ENCODE results near the gene DCTN5.

The DCTN5 gene

GRCh38 chr16:23682181-23682580, 40.9 kb downstream of the DCTN5 start:
- DNase-seq (ENCODE audit: low read depth) = peak; percentile 52
- H3K36me3 ChIP-seq (ENCODE audit: control insufficient read depth, insufficient read depth, low read length, severe bottlenecking) = peaks cover 26% of the 10 kb centered on the region
- H3K9ac ChIP-seq (ENCODE audit: low read length) = no peak overlapping the region
- H3K4me3 ChIP-seq (ENCODE audit: low read length) = no peak overlapping the region
- H3K4me1 ChIP-seq (ENCODE audit: control insufficient read depth, insufficient read depth, low read length) = peaks cover 30% of the 10 kb centered on the region
- no peaks in the 10 kb centered on the region for H3K9me3 ChIP-seq (ENCODE audit: control insufficient read depth, low read length)
- H3K27me3 ChIP-seq (replicated peaks; ENCODE audit: control insufficient read depth, insufficient read depth, low read length) = no peaks in the 10 kb centered on the region

- no peaks in the 10 kb centered on the region for H3K27me3 ChIP-seq (replicated peaks; ENCODE audit: control insufficient read depth, insufficient read depth, low read length)
- H3K9ac ChIP-seq (ENCODE audit: low read length) = no peak overlapping the region
- no peaks in the 10 kb centered on the region for H3K9me3 ChIP-seq (ENCODE audit: control insufficient read depth, low read length)
- DNase-seq (ENCODE audit: low read depth) = no peak
- H3K4me1 ChIP-seq (ENCODE audit: control insufficient read depth, insufficient read depth, low read length) = peaks cover 17% of the 10 kb centered on the region
- H3K36me3 ChIP-seq (ENCODE audit: control insufficient read depth, insufficient read depth, low read length, severe bottlenecking) = peaks cover 39% of the 10 kb centered on the region
- no peak overlapping the region for H3K4me3 ChIP-seq (ENCODE audit: low read length)
Observed at GRCh38 chr16:23683487-23683886, 42.2 kb downstream of the DCTN5 start.

- Histone ChIP-seq H3K9ac (ENCODE audit: low read length) (no peak overlapping the region), H3K9me3 (ENCODE audit: control insufficient read depth, low read length) (no peaks in the 10 kb centered on the region), H3K27me3 (replicated peaks; ENCODE audit: control insufficient read depth, insufficient read depth, low read length) (no peaks in the 10 kb centered on the region), H3K36me3 (ENCODE audit: control insufficient read depth, insufficient read depth, low read length, severe bottlenecking) (peaks cover 58% of the 10 kb centered on the region), H3K4me3 (ENCODE audit: low read length) (no peak overlapping the region), H3K4me1 (ENCODE audit: control insufficient read depth, insufficient read depth, low read length) (peaks cover 14% of the 10 kb centered on the region)
- DNase-seq (ENCODE audit: low read depth) = no peak
Observed at GRCh38 chr16:23687034-23687808, 46.0 kb downstream of the DCTN5 start.

- H3K36me3 ChIP-seq (ENCODE audit: control insufficient read depth, insufficient read depth, low read length, severe bottlenecking) = peaks cover 50% of the 10 kb centered on the region
- no peak for DNase-seq (ENCODE audit: low read depth)
- no peaks in the 10 kb centered on the region for H3K27me3 ChIP-seq (replicated peaks; ENCODE audit: control insufficient read depth, insufficient read depth, low read length)
- H3K4me1 ChIP-seq (ENCODE audit: control insufficient read depth, insufficient read depth, low read length) = peaks cover 28% of the 10 kb centered on the region
- no peak overlapping the region for H3K4me3 ChIP-seq (ENCODE audit: low read length)
- H3K9ac ChIP-seq (ENCODE audit: low read length) = no peak overlapping the region
- H3K9me3 ChIP-seq (ENCODE audit: control insufficient read depth, low read length) = no peaks in the 10 kb centered on the region
Observed at GRCh38 chr16:23689442-23690187, 48.3 kb downstream of the DCTN5 start.

DNA sequence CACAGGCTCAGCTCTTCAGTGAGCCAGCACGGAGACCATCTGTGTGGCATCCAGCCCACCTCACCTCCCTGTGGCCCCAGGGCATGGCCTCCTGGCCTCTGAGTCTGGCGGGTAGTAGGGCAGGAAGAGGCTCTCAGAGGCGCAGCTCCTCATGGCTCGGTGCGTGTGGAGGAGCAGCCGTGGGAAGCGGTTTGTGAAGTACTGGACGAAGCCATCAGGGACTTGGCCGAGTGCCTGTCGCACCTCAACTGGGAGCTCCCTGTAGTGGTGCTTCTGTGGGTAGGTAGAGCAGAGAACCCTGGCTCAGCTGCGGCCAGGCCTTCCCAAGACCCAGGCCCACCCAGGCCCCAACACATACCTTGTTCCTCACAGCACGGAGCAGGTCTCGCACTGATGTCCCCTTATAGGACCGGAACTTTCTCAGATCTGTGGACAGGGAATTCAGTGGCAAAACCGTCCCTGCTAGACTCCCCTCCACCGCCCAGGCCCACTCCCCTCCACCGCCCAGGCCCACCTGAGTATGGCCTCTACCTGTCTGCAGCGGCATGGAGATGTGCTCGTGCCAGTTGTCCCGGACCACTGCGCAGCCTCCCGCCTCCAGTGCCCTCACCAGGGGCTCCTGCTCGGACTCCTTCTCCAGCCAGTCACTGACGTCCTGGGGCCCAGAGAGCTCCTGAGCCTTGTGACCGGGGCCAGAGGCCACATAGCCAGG, 49.7 kb downstream of the DCTN5 start:
- Histone ChIP-seq H3K4me1 (ENCODE audit: control insufficient read depth, insufficient read depth, low read length) (peaks cover 31% of the 10 kb centered on the region), H3K27me3 (replicated peaks; ENCODE audit: control insufficient read depth, insufficient read depth, low read length) (no peaks in the 10 kb centered on the region), H3K4me3 (ENCODE audit: low read length) (no peak overlapping the region), H3K36me3 (ENCODE audit: control insufficient read depth, insufficient read depth, low read length, severe bottlenecking) (peaks cover 47% of the 10 kb centered on the region), H3K9me3 (ENCODE audit: control insufficient read depth, low read length) (no peaks in the 10 kb centered on the region), H3K9ac (ENCODE audit: low read length) (no peak overlapping the region)
- DNase-seq (ENCODE audit: low read depth) = no peak

DNA sequence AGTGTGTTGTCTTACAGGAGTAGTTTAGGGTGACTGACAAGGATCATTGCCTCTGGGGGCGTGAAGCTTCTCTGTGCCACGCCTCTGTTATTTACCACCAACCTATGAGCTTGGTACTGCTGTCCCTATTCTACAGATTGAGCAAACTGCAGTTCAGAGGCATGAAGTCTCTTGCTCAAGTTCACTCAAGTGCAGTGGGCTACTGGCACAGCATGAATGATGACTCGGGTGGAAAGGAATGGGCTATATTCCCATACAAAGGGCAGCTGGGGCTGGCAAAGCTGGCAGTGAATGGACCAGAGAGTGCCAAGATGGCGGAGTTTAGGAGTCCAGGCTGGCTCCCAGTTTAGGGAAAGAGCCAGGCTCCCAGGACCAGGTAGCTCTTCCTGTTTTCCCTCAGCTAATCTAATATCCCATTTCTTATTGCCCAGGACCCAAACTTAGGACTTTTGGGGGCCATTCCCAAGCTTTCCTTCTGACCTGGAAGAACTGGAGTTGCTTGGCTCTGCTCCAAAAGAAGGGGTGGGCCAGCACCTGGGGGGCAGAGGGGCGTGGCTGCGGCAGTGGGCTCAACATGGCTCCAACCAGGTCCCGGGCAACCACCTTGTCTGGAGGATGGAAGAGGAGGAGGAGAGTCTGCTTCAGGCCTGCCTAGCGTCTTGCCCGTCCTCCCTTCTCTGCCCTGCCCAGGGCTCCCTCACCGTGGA, 50.4 kb downstream of the DCTN5 start:
- no peaks in the 10 kb centered on the region for H3K27me3 ChIP-seq (replicated peaks; ENCODE audit: control insufficient read depth, insufficient read depth, low read length)
- H3K4me1 ChIP-seq (ENCODE audit: control insufficient read depth, insufficient read depth, low read length) = peaks cover 31% of the 10 kb centered on the region
- H3K9me3 ChIP-seq (ENCODE audit: control insufficient read depth, low read length) = no peaks in the 10 kb centered on the region
- H3K4me3 ChIP-seq (ENCODE audit: low read length) = no peak overlapping the region
- H3K36me3 ChIP-seq (ENCODE audit: control insufficient read depth, insufficient read depth, low read length, severe bottlenecking) = peaks cover 44% of the 10 kb centered on the region
- DNase-seq (ENCODE audit: low read depth) = peak; percentile 35
- no peak overlapping the region for H3K9ac ChIP-seq (ENCODE audit: low read length)

DNA sequence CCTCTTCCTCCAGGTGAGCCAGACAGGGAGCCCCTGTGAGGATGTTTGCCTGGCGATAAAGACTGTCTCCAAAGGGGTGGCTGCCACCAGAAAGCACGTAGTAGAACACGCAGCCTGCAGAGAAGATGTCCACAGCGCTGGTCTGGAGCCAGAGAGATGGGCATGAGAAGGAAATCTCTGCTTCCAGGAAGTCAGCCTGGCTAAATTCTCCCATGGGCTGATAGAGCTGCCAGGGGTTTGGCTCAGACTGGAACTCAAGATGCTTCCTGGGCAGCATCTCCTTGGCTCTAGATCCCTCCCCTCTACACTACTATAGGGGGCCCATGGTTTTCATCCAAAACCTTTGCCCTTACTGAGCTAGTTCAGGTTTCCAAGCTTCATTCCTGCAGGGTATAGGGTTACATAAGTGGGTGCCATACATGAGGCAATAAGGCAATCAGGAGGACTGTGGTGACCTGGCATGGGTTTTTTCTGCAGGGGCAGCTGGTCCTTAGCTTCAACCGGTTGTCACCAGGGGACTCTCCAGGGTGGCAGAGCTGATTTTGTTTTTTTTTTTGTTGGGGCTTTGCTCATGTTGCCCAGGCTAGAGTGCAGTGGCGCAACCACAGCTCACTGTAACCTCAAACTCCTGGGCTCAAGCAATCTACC, 51.0 kb downstream of the DCTN5 start:
- no peak overlapping the region for H3K4me3 ChIP-seq (ENCODE audit: low read length)
- no peak for DNase-seq (ENCODE audit: low read depth)
- peaks cover 31% of the 10 kb centered on the region for H3K4me1 ChIP-seq (ENCODE audit: control insufficient read depth, insufficient read depth, low read length)
- H3K9me3 ChIP-seq (ENCODE audit: control insufficient read depth, low read length) = no peaks in the 10 kb centered on the region
- no peaks in the 10 kb centered on the region for H3K27me3 ChIP-seq (replicated peaks; ENCODE audit: control insufficient read depth, insufficient read depth, low read length)
- no peak overlapping the region for H3K9ac ChIP-seq (ENCODE audit: low read length)
- peaks cover 37% of the 10 kb centered on the region for H3K36me3 ChIP-seq (ENCODE audit: control insufficient read depth, insufficient read depth, low read length, severe bottlenecking)

- H3K4me3 ChIP-seq (ENCODE audit: low read length) = peak overlapping the region; percentile 55
- DNase-seq (ENCODE audit: low read depth) = peak; percentile 14
- peaks cover 18% of the 10 kb centered on the region for H3K36me3 ChIP-seq (ENCODE audit: control insufficient read depth, insufficient read depth, low read length, severe bottlenecking)
- H3K9me3 ChIP-seq (ENCODE audit: control insufficient read depth, low read length) = no peaks in the 10 kb centered on the region
- no peaks in the 10 kb centered on the region for H3K27me3 ChIP-seq (replicated peaks; ENCODE audit: control insufficient read depth, insufficient read depth, low read length)
- peak overlapping the region; percentile 76 for H3K9ac ChIP-seq (ENCODE audit: low read length)
- peaks cover 31% of the 10 kb centered on the region for H3K4me1 ChIP-seq (ENCODE audit: control insufficient read depth, insufficient read depth, low read length)
Observed at GRCh38 chr16:23694265-23694643, 53.0 kb downstream of the DCTN5 start.

DNA sequence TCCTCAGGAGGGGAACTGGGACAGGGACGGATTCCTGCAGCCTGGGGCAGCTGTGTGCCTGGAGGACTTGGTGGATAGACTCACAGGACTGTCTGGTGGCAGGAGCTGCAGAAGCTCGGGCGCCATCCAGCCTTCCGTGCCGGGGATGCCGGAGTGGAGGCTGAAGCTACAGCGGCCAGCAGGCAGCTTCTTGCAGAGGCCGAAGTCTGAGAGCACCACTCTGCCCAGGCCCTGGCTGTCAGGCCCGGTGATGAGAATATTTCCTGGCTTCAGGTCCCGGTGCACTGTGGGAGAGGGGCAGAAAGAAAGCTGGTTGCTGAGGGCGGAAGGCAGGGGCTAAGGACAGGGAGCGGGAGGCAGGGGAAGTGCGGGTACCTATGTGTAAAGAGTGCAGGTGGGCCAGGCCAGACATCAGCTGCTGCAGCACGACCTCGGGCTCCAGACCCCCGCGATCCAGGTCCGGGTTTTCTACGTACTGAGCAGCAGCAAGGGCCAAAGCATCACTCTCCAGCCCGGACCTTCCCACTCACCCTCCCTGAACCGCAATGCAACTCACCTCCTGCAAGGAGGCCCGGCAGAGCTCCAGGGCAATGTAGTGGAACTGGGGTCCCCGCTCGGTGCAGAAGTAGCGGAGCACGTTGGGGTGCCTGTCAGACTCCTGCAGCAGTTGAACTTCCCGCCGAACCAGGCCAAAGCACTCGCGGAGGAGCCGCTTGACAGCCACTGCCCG, 53.5 kb downstream of the DCTN5 start:
- H3K4me1 ChIP-seq (ENCODE audit: control insufficient read depth, insufficient read depth, low read length) = peaks cover 31% of the 10 kb centered on the region
- H3K27me3 ChIP-seq (replicated peaks; ENCODE audit: control insufficient read depth, insufficient read depth, low read length) = no peaks in the 10 kb centered on the region
- DNase-seq (ENCODE audit: low read depth) = no peak
- no peaks in the 10 kb centered on the region for H3K9me3 ChIP-seq (ENCODE audit: control insufficient read depth, low read length)
- H3K4me3 ChIP-seq (ENCODE audit: low read length) = peak overlapping the region; percentile 55
- H3K36me3 ChIP-seq (ENCODE audit: control insufficient read depth, insufficient read depth, low read length, severe bottlenecking) = peaks cover 12% of the 10 kb centered on the region
- peak overlapping the region; percentile 76 for H3K9ac ChIP-seq (ENCODE audit: low read length)

- Histone ChIP-seq H3K9ac (ENCODE audit: low read length) (no peak overlapping the region), H3K4me3 (ENCODE audit: low read length) (no peak overlapping the region), H3K9me3 (ENCODE audit: control insufficient read depth, low read length) (no peaks in the 10 kb centered on the region)
Observed at GRCh38 chr16:23695756-23696155, 54.5 kb downstream of the DCTN5 start.

More at GRCh38 chr16:23695756-23696155, 54.5 kb downstream of the DCTN5 start:
- H3K4me1 ChIP-seq (ENCODE audit: control insufficient read depth, insufficient read depth, low read length) = peaks cover 31% of the 10 kb centered on the region
- H3K36me3 ChIP-seq (ENCODE audit: control insufficient read depth, insufficient read depth, low read length, severe bottlenecking) = peaks cover 4% of the 10 kb centered on the region
- DNase-seq (ENCODE audit: low read depth) = no peak
- peaks cover 3% of the 10 kb centered on the region for H3K27me3 ChIP-seq (replicated peaks; ENCODE audit: control insufficient read depth, insufficient read depth, low read length)

Measured in adipocyte (in vitro differentiated cells).